Stimulated activated CD8-positive, alpha-beta memory T cell treated with anti-CD3 and anti-CD28 coated beads, Interleukin-4, amount 100 ng/mL, for 48 hours (primary cell): ENCODE data around the gene AUTS2.

Source experiments
- DNase-seq: peaks from one replicate; pipeline ENCODE4 v3.0.0-alpha.2; 2020

The AUTS2 gene

DNA sequence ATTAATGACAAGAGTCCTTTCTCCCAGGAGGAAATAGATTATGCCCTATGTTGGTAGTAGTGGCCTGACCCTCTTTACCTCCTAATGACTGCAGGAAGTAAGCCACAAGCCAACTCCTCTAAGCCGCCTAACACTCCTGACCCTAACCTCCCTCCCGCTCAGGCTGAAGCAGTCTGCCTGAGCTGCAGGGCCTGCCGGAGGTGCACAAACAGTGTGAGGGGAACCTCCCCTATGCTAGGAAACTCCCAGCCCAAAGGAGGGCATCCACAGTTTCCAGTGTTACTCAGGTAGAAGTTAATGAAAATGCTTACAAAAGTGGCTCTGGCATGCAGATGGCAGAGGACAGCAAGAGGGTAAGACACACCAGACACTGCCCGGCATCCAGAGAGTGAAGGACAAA lies 1239.3 kb downstream of the AUTS2 start:
- no peak for DNase-seq

- no peak for DNase-seq
Observed at GRCh38 chr7:70838292-70838907, 1240.1 kb downstream of the AUTS2 start.
